CD4-positive, alpha-beta T cell treated with Interleukin-15 for 1 hour (primary cell): ENCODE data around the gene TFB2M.
"Not testable (repeated sequence)": the region's sequence is repeated elsewhere in the genome, so short reads cannot be mapped to it uniquely, and the experiment has no call there.

ENCODE experiments used
- DNase-seq: peaks from one replicate; pipeline ENCODE4 v3.0.0-alpha.2; 2020

Gene TFB2M

GRCh38 chr1:246582301-246583055 lies 16.4 kb upstream of the TFB2M start:
- no peak for DNase-seq

GRCh38 chr1:246580497-246581370 lies 14.7 kb upstream of the TFB2M start:
- no peak for DNase-seq

GRCh38 chr1:246579818-246580217 lies 13.8 kb upstream of the TFB2M start:
- DNase-seq: no peak

DNA sequence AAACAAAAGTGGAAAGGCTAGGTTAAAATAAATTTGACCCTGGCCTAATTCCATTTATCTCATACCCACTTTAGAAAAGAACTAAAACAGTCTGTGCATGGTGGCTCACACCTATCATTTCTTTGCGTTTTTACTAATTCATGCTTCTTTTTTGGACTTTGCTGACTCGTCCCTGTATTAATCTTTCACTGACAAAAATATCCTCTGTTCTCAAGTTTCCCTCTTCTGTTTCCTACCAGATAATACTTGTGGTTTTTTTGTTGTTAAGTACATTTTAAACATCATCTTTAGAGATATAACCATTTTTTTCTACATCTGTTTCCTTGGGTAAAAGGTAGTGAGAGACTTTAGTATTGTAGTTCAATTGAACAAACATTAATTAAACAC lies 11.7 kb upstream of the TFB2M start:
- no peak for DNase-seq

GRCh38 chr1:246577082-246577719 lies 11.1 kb upstream of the TFB2M start:
- no peak for DNase-seq

DNA sequence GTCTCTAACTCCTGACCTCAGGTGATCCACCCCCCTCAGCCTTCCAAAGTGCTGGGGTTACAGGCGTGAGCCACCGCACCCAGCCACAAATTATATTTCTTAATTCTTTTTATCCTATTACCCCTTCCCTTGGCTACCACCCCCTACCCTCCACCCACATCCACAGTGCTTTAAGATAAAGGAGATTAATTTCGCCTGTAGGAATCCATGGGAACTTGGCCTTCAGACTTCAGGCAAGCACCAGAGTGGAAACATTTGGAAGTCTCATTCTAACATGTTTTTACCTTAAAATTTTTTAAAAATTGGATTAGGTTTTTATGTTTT lies 10.6 kb upstream of the TFB2M start:
- DNase-seq: no peak

DNA sequence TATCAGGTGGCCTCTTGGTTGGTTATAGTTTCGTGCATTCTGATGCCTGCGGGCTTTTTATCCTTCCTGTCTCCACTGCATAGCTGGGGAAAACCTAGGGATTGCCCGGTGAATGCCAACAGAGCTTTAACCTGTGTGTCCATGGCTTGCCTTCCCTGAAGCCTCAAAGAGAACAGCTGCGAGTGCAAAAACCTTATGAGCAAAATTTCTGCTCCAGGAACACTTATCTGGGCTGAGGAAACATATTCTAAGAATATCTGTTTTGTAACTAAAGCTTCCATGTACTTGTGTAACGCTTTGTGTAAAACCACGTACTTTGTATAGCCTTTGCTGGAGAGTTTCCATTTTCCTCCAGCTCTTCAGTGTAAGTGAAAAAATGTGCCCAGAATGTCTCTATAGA lies 7.4 kb upstream of the TFB2M start:
- DNase-seq: no peak

DNA sequence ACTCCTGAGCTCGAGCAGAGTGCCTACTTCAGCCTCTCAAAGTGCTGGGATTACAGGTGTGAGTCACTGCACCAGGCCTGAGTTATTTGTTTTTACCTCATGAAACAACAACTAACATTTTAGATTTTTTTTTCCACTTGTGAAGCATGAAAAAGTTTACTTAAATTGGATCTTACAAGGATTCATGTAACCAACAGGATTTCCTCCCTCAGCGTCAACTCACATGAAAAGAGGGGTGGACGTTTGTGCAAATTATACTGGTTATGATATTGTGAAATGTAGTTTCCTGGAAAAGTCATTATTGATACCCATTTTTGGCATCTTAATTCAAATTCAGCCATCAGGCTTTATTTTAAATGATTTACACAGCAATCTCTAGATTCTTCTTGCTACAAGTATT lies 6.7 kb upstream of the TFB2M start:
- DNase-seq: no peak

DNA sequence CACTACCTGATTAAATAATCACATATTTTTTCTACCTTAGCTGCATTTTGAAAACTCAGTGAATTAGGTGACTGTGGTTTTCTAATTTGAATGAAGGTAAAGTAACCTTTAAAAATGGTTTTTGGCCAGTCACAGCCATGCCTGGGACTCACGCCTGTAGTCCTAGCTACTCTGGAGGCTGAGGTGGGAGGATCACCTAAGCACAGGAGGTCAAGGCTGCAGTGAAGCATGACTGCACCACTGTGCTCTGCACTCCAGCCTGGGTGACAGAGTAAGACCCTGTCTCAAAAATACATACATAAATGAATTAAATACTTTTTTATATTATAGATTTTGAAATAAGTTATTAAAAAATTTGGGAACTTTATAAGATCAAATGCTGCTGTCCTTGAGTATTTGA lies 5.9 kb upstream of the TFB2M start:
- DNase-seq: no peak

GRCh38 chr1:246571309-246571708 lies 5.2 kb upstream of the TFB2M start:
- DNase-seq: not testable (repeated sequence)

GRCh38 chr1:246569248-246570238 lies 3.5 kb upstream of the TFB2M start:
- DNase-seq: peak; percentile 24

GRCh38 chr1:246567646-246568235 lies 1.7 kb upstream of the TFB2M start:
- no peak for DNase-seq

GRCh38 chr1:246566813-246567645 lies 968 bp upstream of the TFB2M start:
- DNase-seq: no peak

- DNase-seq: no peak
Measured at GRCh38 chr1:246565751-246566127, 322 bp downstream of the TFB2M start.

DNA sequence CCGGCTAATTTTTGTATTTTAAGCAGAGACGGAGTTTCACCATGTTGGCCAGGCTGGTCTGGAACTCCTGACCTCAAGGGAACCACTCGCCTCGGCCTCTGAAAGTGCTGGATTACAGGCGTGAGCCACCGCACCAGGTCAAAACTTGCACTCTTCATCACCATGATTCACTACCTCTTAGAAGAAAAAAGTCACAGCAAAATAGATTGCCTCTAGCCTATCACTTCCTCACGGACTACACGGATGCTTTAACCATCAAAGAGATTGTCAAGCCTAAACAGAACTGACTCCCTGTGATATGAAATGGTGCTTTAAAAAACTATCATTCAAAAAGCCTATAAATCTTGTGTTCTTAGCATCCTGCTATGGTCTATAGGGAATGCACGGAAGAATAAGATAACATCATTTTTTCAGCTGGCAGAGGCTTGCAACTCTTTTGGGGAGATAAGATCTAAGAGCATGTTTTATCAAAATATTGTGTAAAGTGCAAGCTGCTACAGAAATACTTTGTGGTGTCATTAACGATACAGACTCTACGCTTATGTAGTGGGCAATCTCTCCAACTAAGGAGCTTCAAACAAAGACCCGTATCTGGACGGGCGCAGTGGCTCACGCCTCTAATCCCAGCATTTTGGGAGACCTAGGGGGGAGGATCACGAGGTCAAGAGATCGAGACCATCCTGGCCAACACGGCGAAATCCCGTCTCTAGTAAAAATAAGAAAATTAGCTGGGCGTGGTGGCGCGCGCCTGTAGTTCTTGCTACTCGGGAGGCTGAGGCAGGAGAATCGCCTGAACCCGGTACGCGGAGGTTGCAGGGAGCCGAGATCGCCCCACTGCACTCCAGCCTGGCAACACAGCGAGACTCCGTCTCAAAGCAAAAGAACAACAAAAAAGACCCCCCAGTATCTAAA lies 966 bp downstream of the TFB2M start:
- no peak for DNase-seq

DNA sequence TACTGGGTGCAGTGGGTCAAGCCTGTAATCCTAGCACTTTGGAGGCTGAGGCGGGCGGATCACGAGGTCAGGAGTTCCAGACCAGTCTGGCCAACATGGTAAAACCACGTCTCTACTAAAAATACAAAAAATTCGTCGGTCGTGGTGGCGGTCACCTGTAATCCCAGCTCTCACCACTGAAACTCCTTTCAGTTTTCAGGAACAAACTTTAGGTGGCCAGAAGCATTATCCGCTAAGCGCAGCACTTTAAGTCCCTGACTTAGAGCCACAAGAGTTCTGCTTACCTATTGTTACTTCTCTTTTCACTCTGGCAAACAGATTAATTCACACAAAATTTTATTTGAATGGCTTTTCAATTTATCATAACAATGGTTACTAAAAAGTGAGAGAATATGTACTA lies 5.2 kb downstream of the TFB2M start:
- not testable (repeated sequence) for DNase-seq

DNA sequence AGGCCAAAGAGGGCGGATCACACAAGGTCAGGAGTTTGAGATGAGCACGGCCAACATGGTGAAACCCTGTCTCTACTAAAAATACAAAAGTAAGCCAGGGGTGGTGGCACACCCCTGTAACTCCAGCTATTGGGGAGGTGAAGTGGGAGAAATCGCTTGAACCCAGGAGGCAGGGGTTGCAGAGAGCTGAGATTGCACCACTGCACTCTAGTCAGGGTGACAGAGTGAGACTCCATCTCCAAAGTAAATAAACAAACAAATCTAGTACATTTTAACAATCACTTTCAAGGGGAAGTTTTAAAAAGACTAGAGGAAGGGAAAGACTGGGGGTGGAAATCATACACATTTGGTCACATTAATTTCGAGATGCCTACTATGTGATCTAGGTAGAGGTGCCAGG lies 6.8 kb downstream of the TFB2M start:
- DNase-seq: no peak

DNA sequence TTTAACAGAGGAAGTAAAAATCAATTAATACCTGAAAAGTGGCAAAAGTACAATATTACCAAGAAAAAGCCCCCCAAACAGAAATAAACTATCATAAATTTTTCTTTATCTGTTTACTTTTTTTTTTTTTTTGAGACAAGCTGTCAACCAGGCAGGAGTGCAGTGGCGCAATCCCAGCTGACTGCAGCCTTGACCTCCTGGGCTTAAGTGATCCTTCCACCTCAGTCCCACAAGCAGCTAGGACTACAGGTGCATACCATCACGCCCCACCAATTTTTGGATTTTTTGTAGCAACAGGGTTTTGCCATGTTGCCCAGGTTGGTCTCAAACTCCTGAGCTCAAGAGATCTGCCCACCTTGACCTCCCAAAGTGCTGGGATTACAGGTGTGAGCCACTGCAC lies 8.0 kb downstream of the TFB2M start:
- DNase-seq: no peak

- DNase-seq: no peak
Measured at GRCh38 chr1:246554201-246554600, 11.9 kb downstream of the TFB2M start.

DNA sequence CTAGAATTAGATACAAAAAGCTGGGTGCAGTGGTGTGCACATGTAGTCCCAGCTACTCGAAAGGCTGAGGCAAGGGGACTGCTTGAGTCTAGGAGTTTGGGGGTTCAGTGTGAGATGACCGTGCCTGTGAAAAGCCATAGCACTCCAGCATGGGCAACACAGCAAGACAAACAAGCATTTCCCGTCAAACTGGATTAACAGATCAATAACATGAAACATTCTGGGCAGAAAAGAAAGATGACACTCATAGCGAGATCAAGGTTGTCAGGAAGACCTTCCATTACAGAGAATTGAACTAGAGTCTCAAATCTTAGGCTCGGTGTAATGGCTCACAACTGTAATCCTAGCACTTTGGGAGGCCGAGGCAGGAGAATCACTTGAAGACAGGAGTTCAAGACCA lies 14.0 kb downstream of the TFB2M start:
- no peak for DNase-seq
